GM19324 (cell line): Measurements from ENCODE around the gene PI4KA.
"Not testable (repeated sequence)": the region's sequence is repeated elsewhere in the genome, so short reads cannot be mapped to it uniquely, and the experiment has no call there.

ENCODE experiments used
- ATAC-seq: cut with Tn5 transposase; IDR thresholded peaks from one replicate; pipeline ENCODE4 v1.9.1; 2021; ENCODE audit warnings: mild to moderate bottlenecking, moderate library complexity; ENCODE audit not compliant: unreplicated experiment, low FRiP score

The PI4KA gene

GRCh38 chr22:20732431-20732830, 126.2 kb downstream of the PI4KA start:
- not testable (repeated sequence) for ATAC-seq

DNA sequence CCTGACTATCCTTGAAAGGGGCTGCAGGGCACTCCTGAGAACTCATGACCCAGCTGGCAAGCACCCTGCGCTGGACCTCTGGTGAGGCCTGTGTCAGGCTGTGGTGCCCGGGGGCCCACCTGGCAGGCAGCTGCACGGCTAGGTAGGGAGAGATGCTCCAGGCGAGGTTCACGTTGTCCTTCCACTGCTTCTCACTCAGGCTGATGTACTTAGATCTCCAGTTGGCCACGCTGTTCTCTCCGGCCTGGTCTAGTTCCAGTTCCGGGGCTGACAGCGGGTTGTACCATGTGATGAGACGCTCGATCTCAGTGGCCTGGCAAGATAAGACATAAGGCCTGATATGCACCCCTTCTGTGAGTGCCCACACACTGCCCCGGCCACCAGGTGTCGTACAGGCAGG, 129.4 kb downstream of the PI4KA start:
- ATAC-seq = no peak

DNA sequence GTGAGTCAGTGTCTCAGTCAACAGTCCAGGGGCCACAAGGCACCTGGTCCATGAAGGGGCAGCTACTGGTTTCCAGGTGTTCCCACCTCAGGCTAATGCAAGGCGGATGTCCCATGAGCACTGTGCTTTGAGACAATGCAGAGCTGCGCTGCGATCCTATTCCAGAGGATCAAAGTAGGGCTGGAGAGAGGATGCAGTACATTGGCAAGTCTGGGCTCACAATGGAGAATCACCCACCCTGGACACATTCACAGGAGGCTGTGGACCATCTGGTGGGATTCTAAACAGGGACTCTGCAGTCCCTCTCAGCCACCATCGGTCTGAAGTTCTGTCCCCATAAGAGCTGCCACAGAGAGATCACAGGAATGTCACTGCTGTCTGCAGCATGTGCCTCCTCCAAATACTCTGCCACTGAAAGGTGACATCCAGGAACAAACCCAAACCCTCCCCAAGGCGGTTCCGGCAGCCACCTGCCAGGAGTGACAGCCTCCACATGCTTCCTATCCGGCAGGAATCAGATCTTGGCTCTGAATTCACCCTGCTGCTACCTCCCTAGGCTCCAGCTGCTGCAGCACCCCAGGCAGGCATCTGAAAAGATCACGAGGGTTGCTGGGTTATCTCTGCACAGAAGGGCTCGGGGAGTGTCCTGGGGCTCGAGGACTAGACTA, 130.0 kb downstream of the PI4KA start:
- ATAC-seq = no peak

DNA sequence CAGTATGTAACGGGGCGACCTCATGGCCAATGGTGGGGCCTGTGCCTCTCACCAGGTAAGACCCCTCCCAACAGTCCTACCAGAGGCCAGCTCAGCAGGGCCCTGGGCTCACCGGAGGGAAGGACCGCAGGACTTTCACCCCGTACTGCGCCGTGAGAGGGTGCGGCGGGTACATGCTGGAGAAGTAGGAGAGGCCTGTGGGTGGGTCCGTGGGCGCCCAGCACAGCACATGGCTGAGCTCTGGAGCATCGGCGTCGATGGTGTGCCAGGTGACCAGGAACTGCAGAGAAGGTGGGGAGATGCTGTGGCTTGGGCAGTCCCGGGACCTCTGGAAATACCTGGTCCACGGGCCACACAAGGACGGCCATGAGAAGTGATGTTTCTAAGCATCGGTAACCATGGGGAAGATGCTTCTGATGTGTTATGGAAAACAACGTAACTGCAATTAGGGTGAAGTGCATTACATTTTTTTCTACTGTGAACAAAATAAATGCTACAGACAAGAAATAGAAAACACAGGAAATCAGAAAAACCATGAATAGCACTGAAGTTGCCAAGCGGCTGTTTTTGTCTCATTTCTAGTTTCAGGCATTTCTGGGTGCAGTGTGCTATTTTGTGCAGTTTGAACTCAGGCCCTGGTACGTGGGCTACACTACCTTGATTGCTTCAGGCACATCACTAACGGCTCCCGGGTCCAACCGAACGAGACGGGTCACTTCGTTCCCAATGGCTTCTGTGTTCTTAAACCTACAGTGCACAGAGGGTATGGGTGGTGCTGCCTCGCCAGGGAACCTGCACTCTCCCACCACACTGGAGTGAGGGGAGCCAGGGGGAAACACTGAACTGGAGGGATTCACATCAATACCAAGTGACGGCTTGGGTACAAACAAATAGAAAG, 131.2 kb downstream of the PI4KA start:
- ATAC-seq = no peak

- ATAC-seq = no peak
Measured at GRCh38 chr22:20725987-20726558, 132.5 kb downstream of the PI4KA start.

GRCh38 chr22:20724676-20725454, 133.7 kb downstream of the PI4KA start:
- ATAC-seq = no peak

DNA sequence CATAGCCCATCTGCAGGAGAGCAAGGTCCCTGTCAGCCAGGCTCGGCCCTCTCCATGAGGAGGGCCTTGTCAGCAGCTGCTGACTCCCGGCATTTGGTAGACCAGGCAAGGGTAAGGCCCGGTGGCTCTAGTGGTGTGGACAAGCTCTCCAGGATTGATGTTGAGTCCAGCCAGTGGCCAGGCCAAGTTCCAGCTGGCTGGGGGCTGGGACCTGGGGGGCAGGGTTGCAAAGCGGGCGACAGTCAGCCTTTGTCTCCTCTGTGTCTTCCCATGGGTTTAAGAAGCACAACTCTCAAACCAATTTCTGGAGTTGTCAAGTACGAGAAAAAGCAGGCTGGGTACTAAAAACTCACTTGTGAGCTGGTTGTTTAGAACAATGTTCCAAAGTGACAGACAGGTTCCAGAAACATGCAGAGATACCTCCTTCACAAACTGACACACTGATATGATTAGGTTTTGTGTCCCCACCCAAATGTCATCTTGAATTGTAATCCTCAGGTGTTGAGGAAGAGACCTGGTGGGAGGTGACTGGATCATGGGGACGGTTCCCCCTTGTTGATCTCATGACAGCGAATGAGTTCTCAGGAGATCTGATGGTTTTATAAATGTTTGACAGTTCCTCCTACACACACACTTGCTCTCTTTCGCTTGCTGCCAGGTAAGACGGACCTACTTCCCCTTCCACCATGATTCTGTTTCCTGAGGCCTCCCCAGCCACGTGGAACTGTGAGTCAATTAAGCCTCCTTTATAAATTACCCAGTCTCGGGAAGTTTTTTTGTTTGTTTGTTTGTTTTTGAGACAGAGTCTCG, 137.0 kb downstream of the PI4KA start:
- no peak for ATAC-seq

GRCh38 chr22:20720692-20721408, 137.8 kb downstream of the PI4KA start:
- ATAC-seq = no peak

- ATAC-seq = not testable (repeated sequence)
Measured at GRCh38 chr22:20718727-20719126, 139.9 kb downstream of the PI4KA start.

GRCh38 chr22:20717981-20718380, 140.6 kb downstream of the PI4KA start:
- ATAC-seq = not testable (repeated sequence)

DNA sequence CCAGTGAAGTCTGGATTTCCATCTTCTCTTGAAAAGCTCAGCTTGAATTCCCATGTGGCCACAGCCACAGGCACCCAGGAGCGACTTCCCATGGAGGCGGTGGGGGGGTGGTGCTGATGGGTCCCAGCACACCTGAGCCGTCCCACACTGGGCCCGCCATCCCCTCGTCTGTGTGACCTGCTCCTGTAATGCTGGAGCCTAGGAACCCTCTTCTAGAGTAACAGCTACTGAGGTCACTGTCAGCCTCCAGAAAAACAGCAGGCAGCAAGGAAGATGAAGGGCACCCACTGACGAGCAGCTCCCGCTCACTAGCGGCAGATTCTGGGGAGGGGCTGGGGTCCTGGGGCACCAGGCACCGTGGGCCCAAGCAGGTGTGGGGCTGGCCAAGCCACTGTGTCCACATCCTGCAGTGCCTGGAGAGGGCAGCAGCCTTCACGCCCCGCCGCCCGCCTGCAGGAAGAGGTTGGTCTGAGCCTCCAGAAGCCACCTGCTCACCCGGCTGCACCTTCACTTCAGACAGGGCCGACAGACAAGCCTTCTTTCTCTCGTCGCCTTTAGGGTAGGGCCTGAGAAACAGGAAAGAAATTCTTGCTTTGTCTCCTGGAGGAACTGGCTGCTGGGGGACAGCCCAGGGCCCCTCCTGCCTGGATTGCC, 141.3 kb downstream of the PI4KA start:
- not testable (repeated sequence) for ATAC-seq

- ATAC-seq = not testable (repeated sequence)
Measured at GRCh38 chr22:20713116-20713515, 145.5 kb downstream of the PI4KA start.

DNA sequence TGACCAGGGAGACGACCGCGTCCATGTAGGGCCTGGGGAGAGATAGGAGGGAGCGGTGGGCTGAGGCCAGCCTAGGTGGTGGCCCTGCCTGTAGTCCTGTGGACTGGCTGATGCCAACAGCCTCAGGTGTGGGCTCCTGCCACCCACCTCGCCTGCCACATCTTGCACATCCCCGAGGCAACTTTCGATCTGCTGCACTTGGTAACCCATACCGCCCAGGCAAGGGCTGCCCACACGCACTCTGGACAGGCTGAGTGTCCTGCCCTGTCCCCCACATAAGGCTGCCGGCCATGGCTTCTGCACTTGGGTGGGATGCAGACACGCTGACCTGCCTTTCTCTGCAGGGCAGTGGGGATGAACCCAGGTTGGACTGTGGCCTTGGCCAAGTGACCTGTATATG, 148.6 kb downstream of the PI4KA start:
- not testable (repeated sequence) for ATAC-seq

GRCh38 chr22:20707549-20708118, 151.0 kb downstream of the PI4KA start:
- not testable (repeated sequence) for ATAC-seq

GRCh38 chr22:20703816-20704609, 154.6 kb downstream of the PI4KA start:
- ATAC-seq = not testable (repeated sequence)

DNA sequence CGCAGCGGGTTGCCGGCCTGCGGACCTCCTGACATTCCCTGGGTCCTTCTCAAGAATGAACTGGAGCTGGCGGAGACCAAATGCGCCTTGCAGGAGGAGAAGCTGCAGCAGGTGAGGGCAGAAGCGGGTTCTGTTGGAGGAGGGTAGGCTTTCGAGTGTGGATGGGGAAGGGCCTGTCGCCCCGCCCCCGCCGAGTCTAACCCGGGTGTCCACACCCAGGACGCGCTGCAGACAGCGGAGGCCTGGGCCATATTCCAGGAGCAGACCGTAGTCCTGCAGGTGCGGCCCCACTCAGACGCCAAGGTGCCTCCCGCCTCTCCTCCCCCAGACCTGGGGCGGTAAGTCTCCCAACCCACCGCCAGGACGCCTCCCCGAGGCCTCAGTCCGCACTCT, 155.2 kb downstream of the PI4KA start:
- ATAC-seq = peak; percentile 27
